Stimulated activated naive CD8-positive, alpha-beta T cell treated with anti-CD3 and anti-CD28 coated beads, Interleukin-15, Interleukin-2, amounts not matched to agents 100 ng/mL and 50 ng/mL, for 24 hours (primary cell): ENCODE data around the gene RAB13.
A peak's percentile ranks its signal among the peaks of the same experiment; 100 is the strongest.
"Not testable (repeated sequence)": the region's sequence is repeated elsewhere in the genome, so short reads cannot be mapped to it uniquely, and the experiment has no call there.

Experiments used
- H3K27ac Mint-ChIP-seq: one replicate; pipeline ENCODE4 v1.8.0; 2021; ENCODE audit warnings: mild to moderate bottlenecking, mixed read lengths
- H3K27me3 Mint-ChIP-seq: one replicate; pipeline ENCODE4 v1.8.0; 2021; ENCODE audit warnings: mixed read lengths
- H3K36me3 Mint-ChIP-seq: one replicate; pipeline ENCODE4 v1.8.0; 2021; ENCODE audit warnings: low read depth, mixed read lengths
- H3K4me1 Mint-ChIP-seq: one replicate; pipeline ENCODE4 v1.8.0; 2021; ENCODE audit warnings: low read depth, mixed read lengths
- H3K4me3 Mint-ChIP-seq: one replicate; pipeline ENCODE4 v1.8.0; 2021; ENCODE audit warnings: mild to moderate bottlenecking, mixed read lengths
- H3K9me3 Mint-ChIP-seq: one replicate; pipeline ENCODE4 v1.8.0; 2021; ENCODE audit warnings: mixed read lengths

RAB13 gene

GRCh38 chr1:153985941-153986761 is at the start of gene RAB13:
Gene RAB13, minus strand, starts transcription at chr1:153986339. Its CDS starts 103 bp downstream, at chr1:153986236.
- peaks cover 46% of the 10 kb centered on the region for H3K4me1 Mint-ChIP-seq
- no peaks in the 10 kb centered on the region for H3K9me3 Mint-ChIP-seq

GRCh38 chr1:154033697-154034096 is 47.6 kb upstream of the RAB13 start:
- H3K27ac Mint-ChIP-seq, H3K4me1 Mint-ChIP-seq, H3K9me3 Mint-ChIP-seq, H3K4me3 Mint-ChIP-seq, H3K36me3 Mint-ChIP-seq, H3K27me3 Mint-ChIP-seq: not testable (repeated sequence)

More at GRCh38 chr1:153985941-153986761, at the start of gene RAB13:
- Mint-ChIP-seq H3K27me3 (no peaks in the 10 kb centered on the region), H3K4me3 (peak within 1 kb of the TSS; percentile 91), H3K36me3 (peaks cover 10% of the 10 kb centered on the region), H3K27ac (peak within 1 kb of the TSS; percentile 97)

GRCh38 chr1:154019940-154020339 is 33.8 kb upstream of the RAB13 start:
- H3K4me3 Mint-ChIP-seq, result no peak overlapping the region
- H3K9me3 Mint-ChIP-seq, result no peaks in the 10 kb centered on the region
- no peaks in the 10 kb centered on the region for H3K27me3 Mint-ChIP-seq
- no peaks in the 10 kb centered on the region for H3K36me3 Mint-ChIP-seq
- H3K4me1 Mint-ChIP-seq, result no peaks in the 10 kb centered on the region
- H3K27ac Mint-ChIP-seq, result no peak overlapping the region

GRCh38 chr1:154019269-154019668 is 33.1 kb upstream of the RAB13 start:
- Mint-ChIP-seq H3K27me3 (no peaks in the 10 kb centered on the region), H3K4me1 (no peaks in the 10 kb centered on the region), H3K4me3 (no peak overlapping the region), H3K27ac (no peak overlapping the region), H3K36me3 (no peaks in the 10 kb centered on the region), H3K9me3 (no peaks in the 10 kb centered on the region)

- Mint-ChIP-seq H3K36me3 (no peaks in the 10 kb centered on the region), H3K27me3 (no peaks in the 10 kb centered on the region), H3K4me1 (no peaks in the 10 kb centered on the region), H3K27ac (no peak overlapping the region), H3K4me3 (no peak overlapping the region), H3K9me3 (no peaks in the 10 kb centered on the region)
These were observed 28.2 kb upstream of the RAB13 start for GRCh38 chr1:154014154-154014907.

- not testable (repeated sequence) for H3K36me3 Mint-ChIP-seq, H3K27me3 Mint-ChIP-seq, H3K9me3 Mint-ChIP-seq, H3K27ac Mint-ChIP-seq, H3K4me3 Mint-ChIP-seq, H3K4me1 Mint-ChIP-seq
These were observed 26.4 kb upstream of the RAB13 start for GRCh38 chr1:154012543-154012942.

- H3K4me3 Mint-ChIP-seq, result no peak overlapping the region
- H3K36me3 Mint-ChIP-seq, result no peaks in the 10 kb centered on the region
- no peaks in the 10 kb centered on the region for H3K27me3 Mint-ChIP-seq
- no peak overlapping the region for H3K27ac Mint-ChIP-seq
- H3K4me1 Mint-ChIP-seq, result no peaks in the 10 kb centered on the region
- no peaks in the 10 kb centered on the region for H3K9me3 Mint-ChIP-seq
These were observed 26.0 kb upstream of the RAB13 start for GRCh38 chr1:154012129-154012528.

- Mint-ChIP-seq H3K27me3 (no peaks in the 10 kb centered on the region), H3K9me3 (no peaks in the 10 kb centered on the region), H3K36me3 (no peaks in the 10 kb centered on the region), H3K4me1 (no peaks in the 10 kb centered on the region), H3K4me3 (no peak overlapping the region), H3K27ac (no peak overlapping the region)
These were observed 20.0 kb upstream of the RAB13 start for GRCh38 chr1:154006136-154006535.

- Mint-ChIP-seq H3K4me1 (no peaks in the 10 kb centered on the region), H3K4me3 (no peak overlapping the region), H3K27me3 (no peaks in the 10 kb centered on the region), H3K9me3 (no peaks in the 10 kb centered on the region), H3K36me3 (peaks cover 5% of the 10 kb centered on the region), H3K27ac (no peak overlapping the region)
These were observed 14.3 kb upstream of the RAB13 start for GRCh38 chr1:154000420-154000819.

GRCh38 chr1:153996882-153997281 is 10.7 kb upstream of the RAB13 start:
- not testable (repeated sequence) for H3K9me3 Mint-ChIP-seq, H3K27ac Mint-ChIP-seq, H3K27me3 Mint-ChIP-seq, H3K4me3 Mint-ChIP-seq
- H3K36me3 Mint-ChIP-seq, result peaks cover 36% of the 10 kb centered on the region
- H3K4me1 Mint-ChIP-seq, result peaks cover 15% of the 10 kb centered on the region

GRCh38 chr1:153995640-153996039 is 9.5 kb upstream of the RAB13 start:
- H3K4me1 Mint-ChIP-seq, result peaks cover 24% of the 10 kb centered on the region
- H3K4me3 Mint-ChIP-seq, result no peak overlapping the region
- H3K27me3 Mint-ChIP-seq, result no peaks in the 10 kb centered on the region
- peak overlapping the region; percentile 63 for H3K27ac Mint-ChIP-seq
- H3K36me3 Mint-ChIP-seq, result peaks cover 48% of the 10 kb centered on the region
- no peaks in the 10 kb centered on the region for H3K9me3 Mint-ChIP-seq

- no peak overlapping the region for H3K4me3 Mint-ChIP-seq
- H3K27me3 Mint-ChIP-seq, result no peaks in the 10 kb centered on the region
- peaks cover 29% of the 10 kb centered on the region for H3K4me1 Mint-ChIP-seq
- no peaks in the 10 kb centered on the region for H3K9me3 Mint-ChIP-seq
- H3K27ac Mint-ChIP-seq, result peak overlapping the region; percentile 63
- H3K36me3 Mint-ChIP-seq, result peaks cover 49% of the 10 kb centered on the region
These were observed 9.1 kb upstream of the RAB13 start for GRCh38 chr1:153995202-153995601.

- Mint-ChIP-seq H3K27me3 (no peaks in the 10 kb centered on the region), H3K36me3 (peaks cover 49% of the 10 kb centered on the region), H3K9me3 (no peaks in the 10 kb centered on the region), H3K4me1 (peaks cover 42% of the 10 kb centered on the region), H3K27ac (peak overlapping the region; percentile 99), H3K4me3 (peak overlapping the region; percentile 98)
These were observed 5.7 kb upstream of the RAB13 start for GRCh38 chr1:153991806-153992205.

GRCh38 chr1:153991151-153991630 is 5.1 kb upstream of the RAB13 start:
- peaks cover 49% of the 10 kb centered on the region for H3K36me3 Mint-ChIP-seq
- H3K27ac Mint-ChIP-seq, result peak overlapping the region; percentile 99
- H3K4me3 Mint-ChIP-seq, result peak overlapping the region; percentile 98
- H3K9me3 Mint-ChIP-seq, result no peaks in the 10 kb centered on the region
- peaks cover 48% of the 10 kb centered on the region for H3K4me1 Mint-ChIP-seq
- H3K27me3 Mint-ChIP-seq, result no peaks in the 10 kb centered on the region

- Mint-ChIP-seq H3K9me3 (no peaks in the 10 kb centered on the region), H3K4me3 (peak within 1 kb of the TSS; percentile 98), H3K4me1 (peaks cover 53% of the 10 kb centered on the region), H3K27me3 (no peaks in the 10 kb centered on the region), H3K27ac (peak within 1 kb of the TSS; percentile 99), H3K36me3 (peaks cover 46% of the 10 kb centered on the region)
These were observed 4.5 kb upstream of the RAB13 start, which contains the start of gene RPS27 for GRCh38 chr1:153990468-153991150. Gene RPS27, plus strand, starts transcription at chr1:153990762. Its CDS starts 35 bp downstream, at chr1:153990797.
